GM19468 (cell line): ENCODE results near the gene ELP2.
"Not testable (repeated sequence)": the region's sequence is repeated elsewhere in the genome, so short reads cannot be mapped to it uniquely, and the experiment has no call there.

ENCODE experiments used
- ATAC-seq: cut with Tn5 transposase; IDR thresholded peaks from one replicate; pipeline ENCODE4 v1.9.1; 2021; ENCODE audit warnings: mild to moderate bottlenecking, moderate library complexity, moderate number of reproducible peaks; ENCODE audit not compliant: unreplicated experiment; ENCODE audit errors: extremely low read depth

Gene ELP2

GRCh38 chr18:36155851-36156757 is 26.4 kb downstream of the ELP2 start:
- no peak for ATAC-seq

- no peak for ATAC-seq
Observed at GRCh38 chr18:36157441-36157840, 27.7 kb downstream of the ELP2 start.

GRCh38 chr18:36158266-36158867 is 28.7 kb downstream of the ELP2 start:
- no peak for ATAC-seq

- ATAC-seq, result no peak
Observed at GRCh38 chr18:36160959-36161371, 31.3 kb downstream of the ELP2 start.

- no peak for ATAC-seq
Observed at GRCh38 chr18:36162981-36163380, 33.3 kb downstream of the ELP2 start.

- no peak for ATAC-seq
Observed at GRCh38 chr18:36167692-36168218, 38.1 kb downstream of the ELP2 start.

- not testable (repeated sequence) for ATAC-seq
Observed at GRCh38 chr18:36168296-36168695, 38.6 kb downstream of the ELP2 start.

- ATAC-seq, result no peak
Observed at GRCh38 chr18:36169938-36170337, 40.2 kb downstream of the ELP2 start.

- no peak for ATAC-seq
Observed at GRCh38 chr18:36175481-36175880, 45.8 kb downstream of the ELP2 start.

GRCh38 chr18:36176177-36176584 is 46.5 kb downstream of the ELP2 start:
- ATAC-seq, result no peak

- ATAC-seq, result no peak
Observed at GRCh38 chr18:36176711-36177110, 47.0 kb downstream of the ELP2 start.

- ATAC-seq, result no peak
Observed at GRCh38 chr18:36177913-36178312, 48.2 kb downstream of the ELP2 start.

GRCh38 chr18:36179562-36180355 is 50.1 kb downstream of the ELP2 start:
- no peak for ATAC-seq

- no peak for ATAC-seq
Observed at GRCh38 chr18:36181441-36181840, 51.7 kb downstream of the ELP2 start.

GRCh38 chr18:36181898-36182506 is 52.3 kb downstream of the ELP2 start:
- ATAC-seq, result no peak

GRCh38 chr18:36183033-36183432 is 53.3 kb downstream of the ELP2 start:
- ATAC-seq, result no peak

GRCh38 chr18:36183987-36184386 is 54.3 kb downstream of the ELP2 start:
- ATAC-seq, result no peak

- ATAC-seq, result no peak
Observed at GRCh38 chr18:36185157-36185556, 55.5 kb downstream of the ELP2 start.

- ATAC-seq, result no peak
Observed at GRCh38 chr18:36185901-36186460, 56.3 kb downstream of the ELP2 start.
